IMR-90 (cell line): Measurements from ENCODE around the gene GPRIN3. TPM values are rescaled to one million over a fixed set of nuclear protein-coding genes. Genes with fewer than 3 reads are reported as not detected.

ENCODE experiments used
- ATAC-seq: fragments of 200-7000 bp; cut with Tn5 transposase; 2 replicates; pipeline ENCODE4 v1.9.1; 2020; ENCODE audit warnings: low read depth, mild to moderate bottlenecking, moderate library complexity
- BruUV-seq: library from RNA; stranded (reverse); fragments of 400-500 nt; replicated peaks from 2 replicates; lab custom pipeline; 2021; lab: Mats Ljungman, UMichigan
- CTCF ChIA-PET: fragments of 300-600 bp; formaldehyde crosslinking; extraction: SDS; loops from one replicate; lab custom pipeline; 2021; ENCODE audit warnings: antibody characterized with exemption; lab: Yijun Ruan, JAX
- POLR2A ChIA-PET: fragments of 300-600 bp; sonication (Branson Sonifier 250); formaldehyde crosslinking; loops from one replicate; lab custom pipeline; 2022; ENCODE audit warnings: antibody characterized with exemption; ENCODE audit not compliant: unreplicated experiment; lab: Charles Lee
- DNase-seq: peaks from one replicate; pipeline ENCODE4 v3.0.0; 2013
- H2AFZ ChIP-seq: replicated peaks from 2 replicates; pipeline ENCODE3; 2013; ENCODE audit warnings: low read length, mild to moderate bottlenecking; ENCODE audit not compliant: poor library complexity
- H2AK5ac ChIP-seq: 2 replicates; pipeline ENCODE4 v1.6.1; 2013; ENCODE audit warnings: low read depth, low read length, inconsistent platforms
- H2AK9ac ChIP-seq: replicated peaks from 2 replicates; pipeline ENCODE3; 2013; ENCODE audit warnings: mild to moderate bottlenecking, low read depth, low read length, moderate library complexity; ENCODE audit not compliant: poor library complexity
- H2BK120ac ChIP-seq: 2 replicates; pipeline ENCODE4 v1.6.1; 2013; ENCODE audit warnings: low read depth, low read length, inconsistent platforms
- H2BK15ac ChIP-seq: 3 replicates; pipeline ENCODE4 v1.6.1; 2013; ENCODE audit warnings: low read depth, low read length, inconsistent platforms
- H2BK20ac ChIP-seq: 2 replicates; pipeline ENCODE4 v1.6.1; 2013; ENCODE audit warnings: low read depth, mild to moderate bottlenecking, inconsistent platforms, low read length, moderate library complexity
- H2BK5ac ChIP-seq: 2 replicates; pipeline ENCODE4 v1.6.1; 2013; ENCODE audit warnings: mild to moderate bottlenecking, low read depth, low read length, inconsistent platforms; ENCODE audit not compliant: poor library complexity, severe bottlenecking
- H3K14ac ChIP-seq: replicated peaks from 2 replicates; pipeline ENCODE4 v1.6.1; 2013; ENCODE audit warnings: low read depth, low read length, inconsistent platforms
- H3K18ac ChIP-seq: 2 replicates; pipeline ENCODE4 v1.6.1; 2013; ENCODE audit warnings: low read depth, low read length, control low read depth
- H3K23ac ChIP-seq: 2 replicates; pipeline ENCODE4 v1.6.1; 2013; ENCODE audit warnings: low read depth, low read length, inconsistent platforms
- H3K27ac ChIP-seq: 2 replicates; pipeline ENCODE4 v1.5.1; 2013; ENCODE audit warnings: mild to moderate bottlenecking, control low read depth, low read length; ENCODE audit not compliant: insufficient read depth
- H3K27me3 ChIP-seq: 2 replicates; pipeline ENCODE4 v1.6.1; 2013; ENCODE audit warnings: low read length; ENCODE audit not compliant: control insufficient read depth, insufficient read depth
- H3K36me3 ChIP-seq: 2 replicates; pipeline ENCODE4 v1.6.1; 2013; ENCODE audit warnings: low read length, mixed read lengths; ENCODE audit not compliant: control insufficient read depth, insufficient read depth
- H3K4ac ChIP-seq: 2 replicates; pipeline ENCODE4 v1.6.1; 2013; ENCODE audit warnings: low read depth, low read length, inconsistent platforms
- H3K4me1 ChIP-seq: 2 replicates; pipeline ENCODE4 v1.6.1; 2013; ENCODE audit warnings: low read length, mixed read lengths; ENCODE audit not compliant: control insufficient read depth, insufficient read depth
- H3K4me2 ChIP-seq: 2 replicates; pipeline ENCODE4 v1.6.1; 2013; ENCODE audit warnings: low read depth, mild to moderate bottlenecking, control low read depth, low read length, moderate library complexity
- H3K4me3 ChIP-seq: 2 replicates; pipeline ENCODE4 v1.5.1; 2013; ENCODE audit warnings: low read depth, mild to moderate bottlenecking, control low read depth, low read length, moderate library complexity; ENCODE audit not compliant: insufficient read depth
- H3K56ac ChIP-seq: 2 replicates; pipeline ENCODE4 v1.6.1; 2013; ENCODE audit warnings: low read length, inconsistent platforms; ENCODE audit not compliant: insufficient read depth; ENCODE audit errors: extremely low read depth
- H3K79me1 ChIP-seq, 2 experiments: 2 replicates each; pipeline ENCODE4 v1.6.1; 2013; ENCODE audit warnings: low read length in 2 of 2, inconsistent platforms in 1 of 2, low read depth in 1 of 2
- H3K9ac ChIP-seq: 2 replicates; pipeline ENCODE4 v1.6.1; 2013; ENCODE audit warnings: low read depth, low read length, control low read depth
- H3K9me1 ChIP-seq: 2 replicates; pipeline ENCODE4 v1.6.1; 2013; ENCODE audit warnings: low read length, inconsistent platforms; ENCODE audit not compliant: insufficient read depth
- H3K9me3 ChIP-seq: 2 replicates; pipeline ENCODE4 v1.6.1; 2013; ENCODE audit warnings: low read length; ENCODE audit not compliant: control insufficient read depth, insufficient read depth
- H4K20me1 ChIP-seq: 2 replicates; pipeline ENCODE4 v1.6.1; 2013; ENCODE audit warnings: low read length, inconsistent platforms; ENCODE audit not compliant: insufficient read depth
- H4K5ac ChIP-seq: 2 replicates; pipeline ENCODE4 v1.6.1; 2013; ENCODE audit warnings: mild to moderate bottlenecking, low read depth, low read length, control low read depth
- H4K8ac ChIP-seq, 2 experiments: 2 replicates each; pipeline ENCODE4 v1.6.1; 2013; ENCODE audit warnings: low read depth in 2 of 2, low read length in 2 of 2, control low read depth in 1 of 2, inconsistent platforms in 1 of 2
- H4K91ac ChIP-seq: 2 replicates; pipeline ENCODE4 v1.6.1; 2013; ENCODE audit warnings: low read depth, low read length, inconsistent platforms; ENCODE audit not compliant: insufficient read depth
- BHLHE40 ChIP-seq: fragments of 150-350 bp; IDR thresholded peaks from 2 replicates; pipeline ENCODE4 v1.6.1; 2016; ENCODE audit warnings: mild to moderate bottlenecking, low read depth, low read length
- CEBPB ChIP-seq: IDR thresholded peaks from 2 replicates; pipeline ENCODE4 v1.6.1; 2012; ENCODE audit warnings: low read depth, low read length, improper control_type of control experiment
- CHD1 ChIP-seq: IDR thresholded peaks from 2 replicates; pipeline ENCODE4 v1.6.1; 2012; ENCODE audit warnings: low read depth, low read length, improper control_type of control experiment
- FOS ChIP-seq: fragments of 150-350 bp; IDR thresholded peaks from 2 replicates; pipeline ENCODE4 v1.6.1; 2016; ENCODE audit warnings: low read depth, low read length
- MAFK ChIP-seq: IDR thresholded peaks from 2 replicates; pipeline ENCODE4 v1.6.1; 2012; ENCODE audit warnings: low read depth, low read length, improper control_type of control experiment
- MAZ ChIP-seq: IDR thresholded peaks from 2 replicates; pipeline ENCODE4 v1.6.1; 2012; ENCODE audit warnings: low read depth, mild to moderate bottlenecking, low read length, improper control_type of control experiment, moderate library complexity, borderline replicate concordance
- MXI1 ChIP-seq: IDR thresholded peaks from 2 replicates; pipeline ENCODE4 v1.6.1; 2012; ENCODE audit warnings: low read depth, mild to moderate bottlenecking, low read length, moderate library complexity, borderline replicate concordance
- NFE2L2 ChIP-seq: fragments of 150-350 bp; IDR thresholded peaks from 2 replicates; pipeline ENCODE4 v1.6.1; 2016; ENCODE audit warnings: low read depth, mild to moderate bottlenecking, low read length
- POLR2A ChIP-seq: IDR thresholded peaks from 2 replicates; pipeline ENCODE4 v1.6.1; 2012; ENCODE audit warnings: mild to moderate bottlenecking, low read depth, low read length
- RAD21 ChIP-seq: IDR thresholded peaks from 2 replicates; pipeline ENCODE4 v1.6.1; 2012; ENCODE audit warnings: low read length, improper control_type of control experiment
- RCOR1 ChIP-seq: IDR thresholded peaks from 2 replicates; pipeline ENCODE4 v1.6.1; 2012; ENCODE audit warnings: mild to moderate bottlenecking, low read length, improper control_type of control experiment; ENCODE audit not compliant: insufficient replicate concordance
- RFX5 ChIP-seq: IDR thresholded peaks from 2 replicates; pipeline ENCODE4 v1.8.0; 2012; ENCODE audit warnings: low read depth, mild to moderate bottlenecking, low read length, moderate library complexity
- SMC3 ChIP-seq: fragments of 150-350 bp; IDR thresholded peaks from 2 replicates; pipeline ENCODE4 v1.6.1; 2016; ENCODE audit warnings: low read depth, mild to moderate bottlenecking, antibody characterized with exemption, low read length, moderate library complexity
- WGBS, 2 experiments: methylation state at CpG; one replicate each; pipeline versions ENCODE4 v1.1.5 to v1.1.7; 2013; ENCODE audit warnings: missing lambda C conversion rate in 2 of 2; ENCODE audit not compliant: insufficient read length in 1 of 2; ENCODE audit errors: extremely low coverage in 2 of 2; 5-methylcytosine and 5-hydroxymethylcytosine counted together
- dilution Hi-C: fragments of 300-500 bp; cut with HindIII; formaldehyde crosslinking; loops from one replicate; pipeline ENCODE4 v1.14.3; 2018; ENCODE audit warnings: low sequenced_read_pairs; ENCODE audit not compliant: unreplicated experiment
- in situ Hi-C: fragments of 300-500 bp; cut with MboI; formaldehyde crosslinking; loops from 3 replicates; pipeline ENCODE4 v1.14.3; 2019; ENCODE audit warnings: low sequenced_read_pairs, inconsistent platforms, mixed read lengths
- intact Hi-C: fragments of 100-400 bp; cut with micrococcal nuclease; formaldehyde crosslinking; loops from 2 replicates; pipeline ENCODE4 v1.10.0; 2022
- polyA plus RNA-seq, 3 experiments: library from polyadenylated mRNA; depleted of rRNA; stranded (reverse); fragments of >200 nt; gene quantifications; 2 replicates each; pipeline ENCODE4 v1.2.3, GENCODE V29; 2012; ENCODE audit warnings: low replicate concordance in 1 of 3
- total RNA-seq: library from RNA; depleted of rRNA; stranded (reverse); fragments of >200 nt; gene quantifications from 2 replicates; pipeline ENCODE4 v1.2.3, GENCODE V29; 2012
- TF ChIP-seq, protein P1 (sequence below): conservative IDR thresholded peaks from 2 replicates; pipeline ENCODE4 v1.5.1; 2012; ENCODE audit warnings: mild to moderate bottlenecking, low read depth, low read length, improper control_type of control experiment
- TF ChIP-seq, protein P2 (sequence below): fragments of 150-350 bp; IDR thresholded peaks from 2 replicates; pipeline ENCODE4 v1.6.1; 2017; ENCODE audit warnings: mild to moderate bottlenecking, antibody characterized with exemption, low read length, low read depth
- TF ChIP-seq, protein P3 (sequence below): fragments of 150-350 bp; IDR thresholded peaks from 2 replicates; pipeline ENCODE4 v1.6.1; 2016; ENCODE audit warnings: low read depth, mild to moderate bottlenecking, low read length, moderate library complexity, borderline replicate concordance

The GPRIN3 gene
- total and polyA plus RNA-seq, 2 of the 4 experiments (the other 2 are of a cell fraction) = under 0.01 TPM; not detected in 1

DNA sequence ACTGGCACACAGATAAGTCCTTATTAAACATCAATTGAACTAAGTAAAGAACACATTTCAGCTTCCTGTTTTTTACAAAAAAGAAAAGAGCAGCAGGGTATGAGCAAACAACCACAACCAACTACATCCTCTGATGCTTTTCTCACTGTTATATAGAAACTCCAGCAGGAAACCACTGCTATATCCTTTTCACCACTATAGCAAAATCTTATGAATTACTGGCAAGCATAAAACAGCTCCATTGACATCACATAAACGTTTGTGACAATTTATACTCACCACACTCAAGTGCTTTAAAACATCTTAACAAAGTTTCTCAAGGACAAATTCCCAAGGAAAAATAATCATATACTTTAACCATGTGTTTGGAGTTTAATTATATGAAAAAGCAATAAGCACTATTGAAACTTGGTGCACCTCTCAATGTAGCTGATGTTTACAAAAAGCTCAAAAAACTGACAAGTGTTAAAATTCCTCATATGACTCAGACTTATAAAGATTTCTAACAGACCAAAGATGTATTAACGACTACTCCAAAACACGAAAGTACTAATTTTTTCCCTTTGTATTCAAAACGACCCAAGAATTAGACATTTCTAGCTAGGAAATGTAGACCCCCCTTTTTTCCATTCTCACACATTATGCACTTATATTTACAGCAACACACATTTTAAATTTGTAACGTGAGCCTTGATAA, 12.9 kb downstream of the GPRIN3 start:
- Histone ChIP-seq H2BK120ac (no peak overlapping the region), H3K4ac (no peak overlapping the region), H3K4me2 (no peak overlapping the region), H3K36me3 (no peaks in the 10 kb centered on the region), H3K23ac (no peak overlapping the region), H2AK9ac (no peak overlapping the region), H3K9me1 (no peaks in the 10 kb centered on the region), H4K5ac (no peak overlapping the region), H4K20me1 (no peaks in the 10 kb centered on the region), H2AK5ac (no peak overlapping the region), H2BK20ac (no peak overlapping the region), H3K56ac (no peak overlapping the region), H3K18ac (no peak overlapping the region), H3K4me3 (no peak overlapping the region), H4K91ac (no peak overlapping the region), H3K79me1 (no peaks in the 10 kb centered on the region), H3K14ac (no peak overlapping the region), H3K27me3 (peaks cover 3% of the 10 kb centered on the region), H3K27ac (no peak overlapping the region), H2AFZ (no peak overlapping the region), H4K8ac (no peak overlapping the region), H3K4me1 (no peaks in the 10 kb centered on the region), H3K9me3 (no peaks in the 10 kb centered on the region), H2BK5ac (no peak overlapping the region), H3K9ac (no peak overlapping the region), H2BK15ac (no peak overlapping the region)
- dilution Hi-C loops = no loop called here
- POLR2A ChIA-PET = no interaction called here
- DNase-seq (no peak), ATAC-seq (no peak)
- intact Hi-C loops = no loop called here
- WGBS, 2 experiments = no CpG with 5 or more reads among the region's 5 CpGs
- BruUV-seq = no TSS peak
- in situ Hi-C loops = no loop called here
- TF ChIP-seq NFE2L2 (no peak), CHD1 (no peak), BHLHE40 (no peak), MAFK (no peak), SMC3 (no peak), RAD21 (no peak), RCOR1 (no peak), MXI1 (no peak), MAZ (no peak), POLR2A (no peak), RFX5 (no peak), FOS (no peak), CEBPB (no peak)
- TF ChIP-seq, protein P1, sequence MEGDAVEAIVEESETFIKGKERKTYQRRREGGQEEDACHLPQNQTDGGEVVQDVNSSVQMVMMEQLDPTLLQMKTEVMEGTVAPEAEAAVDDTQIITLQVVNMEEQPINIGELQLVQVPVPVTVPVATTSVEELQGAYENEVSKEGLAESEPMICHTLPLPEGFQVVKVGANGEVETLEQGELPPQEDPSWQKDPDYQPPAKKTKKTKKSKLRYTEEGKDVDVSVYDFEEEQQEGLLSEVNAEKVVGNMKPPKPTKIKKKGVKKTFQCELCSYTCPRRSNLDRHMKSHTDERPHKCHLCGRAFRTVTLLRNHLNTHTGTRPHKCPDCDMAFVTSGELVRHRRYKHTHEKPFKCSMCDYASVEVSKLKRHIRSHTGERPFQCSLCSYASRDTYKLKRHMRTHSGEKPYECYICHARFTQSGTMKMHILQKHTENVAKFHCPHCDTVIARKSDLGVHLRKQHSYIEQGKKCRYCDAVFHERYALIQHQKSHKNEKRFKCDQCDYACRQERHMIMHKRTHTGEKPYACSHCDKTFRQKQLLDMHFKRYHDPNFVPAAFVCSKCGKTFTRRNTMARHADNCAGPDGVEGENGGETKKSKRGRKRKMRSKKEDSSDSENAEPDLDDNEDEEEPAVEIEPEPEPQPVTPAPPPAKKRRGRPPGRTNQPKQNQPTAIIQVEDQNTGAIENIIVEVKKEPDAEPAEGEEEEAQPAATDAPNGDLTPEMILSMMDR = no peak
- TF ChIP-seq, protein P2, sequence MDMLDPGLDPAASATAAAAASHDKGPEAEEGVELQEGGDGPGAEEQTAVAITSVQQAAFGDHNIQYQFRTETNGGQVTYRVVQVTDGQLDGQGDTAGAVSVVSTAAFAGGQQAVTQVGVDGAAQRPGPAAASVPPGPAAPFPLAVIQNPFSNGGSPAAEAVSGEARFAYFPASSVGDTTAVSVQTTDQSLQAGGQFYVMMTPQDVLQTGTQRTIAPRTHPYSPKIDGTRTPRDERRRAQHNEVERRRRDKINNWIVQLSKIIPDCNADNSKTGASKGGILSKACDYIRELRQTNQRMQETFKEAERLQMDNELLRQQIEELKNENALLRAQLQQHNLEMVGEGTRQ = no peak
- TF ChIP-seq, protein P3, sequence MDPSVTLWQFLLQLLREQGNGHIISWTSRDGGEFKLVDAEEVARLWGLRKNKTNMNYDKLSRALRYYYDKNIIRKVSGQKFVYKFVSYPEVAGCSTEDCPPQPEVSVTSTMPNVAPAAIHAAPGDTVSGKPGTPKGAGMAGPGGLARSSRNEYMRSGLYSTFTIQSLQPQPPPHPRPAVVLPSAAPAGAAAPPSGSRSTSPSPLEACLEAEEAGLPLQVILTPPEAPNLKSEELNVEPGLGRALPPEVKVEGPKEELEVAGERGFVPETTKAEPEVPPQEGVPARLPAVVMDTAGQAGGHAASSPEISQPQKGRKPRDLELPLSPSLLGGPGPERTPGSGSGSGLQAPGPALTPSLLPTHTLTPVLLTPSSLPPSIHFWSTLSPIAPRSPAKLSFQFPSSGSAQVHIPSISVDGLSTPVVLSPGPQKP = no peak
- CTCF ChIA-PET = no interaction called here
